H9 (cell line): ENCODE measurements around the gene TICRR. TPM values are rescaled to one million over a fixed set of nuclear protein-coding genes. Genes with fewer than 3 reads are reported as not detected.
A peak's percentile ranks its signal among the peaks of the same experiment; 100 is the strongest.

ENCODE experiments used
- DNase-seq: peaks from one replicate; pipeline ENCODE4 v3.0.0-alpha.2; 2017
- H2AFZ ChIP-seq: one replicate; pipeline ENCODE4 v1.6.1; 2013; ENCODE audit warnings: mild to moderate bottlenecking, low read length, control low read depth, moderate library complexity
- H2AK5ac ChIP-seq: 2 replicates; pipeline ENCODE4 v1.6.1; 2013; ENCODE audit warnings: low read length, control low read depth, mixed read lengths; ENCODE audit not compliant: insufficient read length
- H2BK120ac ChIP-seq: one replicate; pipeline ENCODE4 v1.6.1; 2013; ENCODE audit warnings: low read depth, mild to moderate bottlenecking, low read length, control low read depth, inconsistent platforms; ENCODE audit not compliant: poor library complexity, severe bottlenecking
- H2BK12ac ChIP-seq: 2 replicates; pipeline ENCODE4 v1.6.1; 2013; ENCODE audit warnings: low read length, control low read depth, mixed read lengths, low read depth; ENCODE audit not compliant: insufficient read length
- H2BK15ac ChIP-seq: 2 replicates; pipeline ENCODE4 v1.6.1; 2013; ENCODE audit warnings: low read depth, low read length, control low read depth
- H2BK20ac ChIP-seq: one replicate; pipeline ENCODE4 v1.6.1; 2013; ENCODE audit warnings: low read depth, mild to moderate bottlenecking, low read length, control low read depth, inconsistent platforms; ENCODE audit not compliant: poor library complexity, severe bottlenecking
- H2BK5ac ChIP-seq: 2 replicates; pipeline ENCODE4 v1.6.1; 2013; ENCODE audit warnings: low read length, control low read depth, mixed read lengths; ENCODE audit not compliant: insufficient read length
- H3K14ac ChIP-seq: 2 replicates; pipeline ENCODE4 v1.6.1; 2013; ENCODE audit warnings: low read length, control low read depth; ENCODE audit not compliant: insufficient read depth
- H3K18ac ChIP-seq: 2 replicates; pipeline ENCODE4 v1.6.1; 2013; ENCODE audit warnings: low read depth, mild to moderate bottlenecking, mixed read lengths, low read length, control low read depth; ENCODE audit not compliant: insufficient read length
- H3K23ac ChIP-seq: 2 replicates; pipeline ENCODE4 v1.6.1; 2013; ENCODE audit warnings: low read length, control low read depth, mixed read lengths, low read depth; ENCODE audit not compliant: insufficient read length
- H3K23me2 ChIP-seq: 2 replicates; pipeline ENCODE4 v1.6.1; 2013; ENCODE audit warnings: low read depth, mild to moderate bottlenecking, mixed read lengths, low read length, control low read depth; ENCODE audit not compliant: insufficient read length, poor library complexity, severe bottlenecking
- H3K27ac ChIP-seq: 2 replicates; pipeline ENCODE4 v1.5.1; 2013; ENCODE audit warnings: low read length, control low read depth, mixed read lengths, low read depth; ENCODE audit not compliant: insufficient read length
- H3K27me3 ChIP-seq: 2 replicates; pipeline ENCODE4 v1.6.1; 2013; ENCODE audit warnings: low read length, control low read depth, inconsistent platforms; ENCODE audit not compliant: insufficient read depth
- H3K4ac ChIP-seq: 2 replicates; pipeline ENCODE4 v1.6.1; 2013; ENCODE audit warnings: low read depth, mild to moderate bottlenecking, control low read depth, inconsistent platforms, low read length, moderate library complexity
- H3K4me1 ChIP-seq: 2 replicates; pipeline ENCODE4 v1.6.1; 2013; ENCODE audit warnings: low read length, control low read depth, inconsistent platforms; ENCODE audit not compliant: insufficient read depth
- H3K4me2 ChIP-seq: 2 replicates; pipeline ENCODE4 v1.6.1; 2013; ENCODE audit warnings: low read length, control low read depth, mixed read lengths; ENCODE audit not compliant: insufficient read length, insufficient read depth
- H3K56ac ChIP-seq: 2 replicates; pipeline ENCODE4 v1.6.1; 2013; ENCODE audit warnings: low read depth, mild to moderate bottlenecking, mixed read lengths, low read length, control low read depth; ENCODE audit not compliant: insufficient read length
- H3K79me1 ChIP-seq: 2 replicates; pipeline ENCODE4 v1.6.1; 2013; ENCODE audit warnings: low read depth, mild to moderate bottlenecking, moderate library complexity, low read length, control low read depth, inconsistent platforms; ENCODE audit not compliant: insufficient read depth, poor library complexity, severe bottlenecking
- H3K79me2 ChIP-seq: 2 replicates; pipeline ENCODE4 v1.6.1; 2013; ENCODE audit warnings: low read length, control low read depth, inconsistent platforms; ENCODE audit not compliant: insufficient read depth
- H3K9ac ChIP-seq: 2 replicates; pipeline ENCODE4 v1.6.1; 2013; ENCODE audit warnings: low read length, control low read depth, mixed read lengths; ENCODE audit not compliant: insufficient read length; ENCODE audit errors: extremely low read depth
- H3K9me3 ChIP-seq: one replicate; pipeline ENCODE4 v1.6.1; 2013; ENCODE audit warnings: low read depth, low read length, inconsistent platforms; ENCODE audit not compliant: control insufficient read depth
- H3T11ph ChIP-seq: one replicate; pipeline ENCODE4 v1.6.1; 2013; ENCODE audit warnings: mild to moderate bottlenecking, low read length, control low read depth, inconsistent platforms
- H4K20me1 ChIP-seq: one replicate; pipeline ENCODE4 v1.6.1; 2013; ENCODE audit not compliant: control insufficient read depth, insufficient read length, insufficient read depth
- H4K5ac ChIP-seq: 2 replicates; pipeline ENCODE4 v1.6.1; 2013; ENCODE audit warnings: low read depth, mild to moderate bottlenecking, mixed read lengths, low read length, control low read depth; ENCODE audit not compliant: insufficient read length
- H4K8ac ChIP-seq: replicated peaks from 2 replicates; pipeline ENCODE4 v1.6.1; 2013; ENCODE audit warnings: low read length, control low read depth, mixed read lengths, low read depth; ENCODE audit not compliant: insufficient read length
- H4K91ac ChIP-seq: 2 replicates; pipeline ENCODE4 v1.6.1; 2013; ENCODE audit warnings: low read depth, mild to moderate bottlenecking, moderate library complexity, mixed read lengths, low read length, control low read depth; ENCODE audit not compliant: insufficient read length
- H3K27ac Mint-ChIP-seq, 3 experiments: 2 replicates in 2 of 3; 3 replicates in 1 of 3; pipeline ENCODE4 v1.8.0; 2020 to 2021; ENCODE audit warnings: mixed read lengths in 3 of 3, mild to moderate bottlenecking in 1 of 3, moderate library complexity in 1 of 3
- H3K27me3 Mint-ChIP-seq: 2 replicates; pipeline ENCODE4 v1.8.0; 2021; ENCODE audit warnings: low read depth, mild to moderate bottlenecking, moderate library complexity, mixed read lengths
- H3K36me3 Mint-ChIP-seq, 3 experiments: 2 replicates in 2 of 3; 3 replicates in 1 of 3; pipeline ENCODE4 v1.8.0; 2020 to 2021; ENCODE audit warnings: low read depth in 3 of 3, mixed read lengths in 3 of 3; ENCODE audit not compliant: insufficient read depth in 1 of 3
- H3K4me1 Mint-ChIP-seq, 2 experiments: 2 replicates each; pipeline ENCODE4 v1.8.0; 2020; ENCODE audit warnings: mixed read lengths in 2 of 2
- H3K4me3 Mint-ChIP-seq, 2 experiments: 2 replicates in 1 of 2; 3 replicates in 1 of 2; pipeline ENCODE4 v1.8.0; 2020 to 2021; ENCODE audit warnings: mild to moderate bottlenecking in 2 of 2, mixed read lengths in 2 of 2, moderate library complexity in 1 of 2
- H3K9me3 Mint-ChIP-seq, 2 experiments: 2 replicates in 1 of 2; 3 replicates in 1 of 2; pipeline ENCODE4 v1.8.0; 2020; ENCODE audit warnings: mild to moderate bottlenecking in 2 of 2, mixed read lengths in 2 of 2, moderate library complexity in 1 of 2
- WGBS: extraction: QIAGEN DNeasy Blood & Tissue Kit; methylation state at CpG from one replicate; pipeline ENCODE4 v1.1.7; 2013; ENCODE audit warnings: missing lambda C conversion rate, low lambda C conversion rate, mixed read lengths; ENCODE audit not compliant: insufficient read length; ENCODE audit errors: extremely low coverage; 5-methylcytosine and 5-hydroxymethylcytosine counted together
- total RNA-seq: library from RNA; stranded (reverse); gene quantifications from 2 replicates; pipeline ENCODE4 v1.2.1, GENCODE V29; 2021
- TF ChIP-seq, protein P1 (sequence below): fragments of 200-600 bp; sonication (generic); conservative IDR thresholded peaks from 3 replicates; pipeline ENCODE4 v1.8.0; 2021; ENCODE audit warnings: antibody characterized with exemption, mild to moderate bottlenecking

TICRR gene
- total RNA-seq, 1 experiment from 2014 or later: 26.0 TPM

GRCh38 chr15:89632563-89633430 is 57.5 kb downstream of the TICRR start:
- H2AK5ac ChIP-seq: no peak overlapping the region
- H3K4ac ChIP-seq: no peak overlapping the region
- H3K9me3 ChIP-seq: no peaks in the 10 kb centered on the region
- peaks cover 5% of the 10 kb centered on the region for H3K27me3 Mint-ChIP-seq
- no peak overlapping the region for H3K4me2 ChIP-seq
- DNase-seq: no peak
- H2BK20ac ChIP-seq: no peak overlapping the region
- H3K23ac ChIP-seq: no peak overlapping the region
- no peak overlapping the region for H4K91ac ChIP-seq
- H3K9me3 Mint-ChIP-seq: peaks cover 26 to 39% of the 10 kb centered on the region in 2 experiments
- no peaks in the 10 kb centered on the region for H3K27me3 ChIP-seq
- H2BK120ac ChIP-seq: no peak overlapping the region
- no peak overlapping the region for H3T11ph ChIP-seq
- no peaks in the 10 kb centered on the region for H4K20me1 ChIP-seq
- no peak overlapping the region for H4K5ac ChIP-seq
- H2BK5ac ChIP-seq: no peak overlapping the region
- H3K4me1 ChIP-seq: no peaks in the 10 kb centered on the region
- H3K27ac ChIP-seq: no peak overlapping the region
- no peak overlapping the region for H3K14ac ChIP-seq
- WGBS: no CpG with 5 or more reads among the region's 18 CpGs
- H3K56ac ChIP-seq: no peak overlapping the region
- H3K79me1 ChIP-seq: no peaks in the 10 kb centered on the region
- no peaks in the 10 kb centered on the region for H3K79me2 ChIP-seq
- H3K18ac ChIP-seq: no peak overlapping the region
- no peaks in the 10 kb centered on the region for H3K23me2 ChIP-seq
- no peak overlapping the region for H2AFZ ChIP-seq
- H2BK15ac ChIP-seq: no peak overlapping the region
- H4K8ac ChIP-seq: no peak overlapping the region
- no peak overlapping the region for H3K9ac ChIP-seq
- H3K4me1 Mint-ChIP-seq: peaks cover 0 to 4% of the 10 kb centered on the region in 2 experiments; a peak in 1 of 4 replicates
- peak overlapping the region in 1 of 3 experiments; percentile 48; a peak in 1 of 7 replicates for H3K27ac Mint-ChIP-seq
- H3K4me3 Mint-ChIP-seq: no peak overlapping the region
- peaks cover 59 to 79% (median 72%) of the 10 kb centered on the region in 3 experiments for H3K36me3 Mint-ChIP-seq
- no peak overlapping the region for H2BK12ac ChIP-seq
- TF ChIP-seq, protein P1, sequence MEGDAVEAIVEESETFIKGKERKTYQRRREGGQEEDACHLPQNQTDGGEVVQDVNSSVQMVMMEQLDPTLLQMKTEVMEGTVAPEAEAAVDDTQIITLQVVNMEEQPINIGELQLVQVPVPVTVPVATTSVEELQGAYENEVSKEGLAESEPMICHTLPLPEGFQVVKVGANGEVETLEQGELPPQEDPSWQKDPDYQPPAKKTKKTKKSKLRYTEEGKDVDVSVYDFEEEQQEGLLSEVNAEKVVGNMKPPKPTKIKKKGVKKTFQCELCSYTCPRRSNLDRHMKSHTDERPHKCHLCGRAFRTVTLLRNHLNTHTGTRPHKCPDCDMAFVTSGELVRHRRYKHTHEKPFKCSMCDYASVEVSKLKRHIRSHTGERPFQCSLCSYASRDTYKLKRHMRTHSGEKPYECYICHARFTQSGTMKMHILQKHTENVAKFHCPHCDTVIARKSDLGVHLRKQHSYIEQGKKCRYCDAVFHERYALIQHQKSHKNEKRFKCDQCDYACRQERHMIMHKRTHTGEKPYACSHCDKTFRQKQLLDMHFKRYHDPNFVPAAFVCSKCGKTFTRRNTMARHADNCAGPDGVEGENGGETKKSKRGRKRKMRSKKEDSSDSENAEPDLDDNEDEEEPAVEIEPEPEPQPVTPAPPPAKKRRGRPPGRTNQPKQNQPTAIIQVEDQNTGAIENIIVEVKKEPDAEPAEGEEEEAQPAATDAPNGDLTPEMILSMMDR: no peak
